K562 (cell line): ENCODE results near the gene LIN7A. TPM values are rescaled to one million over a fixed set of nuclear protein-coding genes. Genes with fewer than 3 reads are reported as not detected.

ENCODE experiments used
- ATAC-seq: fragments of 200-7000 bp; cut with Tn5 transposase; 3 replicates; pipeline ENCODE4 v1.9.1; 2020; ENCODE audit warnings: moderate library complexity
- BruUV-seq: library from RNA; stranded (reverse); fragments of 400-500 nt; replicated peaks from 2 replicates; lab custom pipeline; 2021; lab: Mats Ljungman, UMichigan
- CTCF ChIA-PET: fragments of 300-600 bp; formaldehyde crosslinking; extraction: SDS; loops from one replicate; lab custom pipeline; 2021; ENCODE audit warnings: low intra/inter-chr PET ratio; lab: Yijun Ruan, JAX
- POLR2A ChIA-PET: fragments of 300-600, 350-650 bp; sonication (Branson Sonifier 250); formaldehyde crosslinking; extraction: SDS; loops from one replicate; lab custom pipeline; 2021; ENCODE audit warnings: antibody characterized with exemption, inconsistent platforms; lab: Yijun Ruan, JAX
- DNase-seq, 4 experiments: peaks; one replicate each; pipeline versions ENCODE4 v3.0.0 to v3.0.0-alpha.2; 2011 to 2018; ENCODE audit warnings: low spot score in 3 of 4, mixed read lengths in 3 of 4; ENCODE audit errors: extremely low read depth in 1 of 4
- FAIRE-seq: peaks from 2 replicates; lab custom pipeline; 2011; peaks lifted over from hg19 to GRCh38; lab: Jason Lieb, UNC
- H2AFZ ChIP-seq: 2 replicates; pipeline ENCODE4 v1.6.0; 2011; ENCODE audit warnings: low read depth, low read length, control low read depth, inconsistent platforms
- H3K27ac ChIP-seq: fragments of 200-600 bp; 3 replicates; pipeline ENCODE4 v1.8.0; 2011; ENCODE audit warnings: low read depth, mild to moderate bottlenecking, control low read depth, inconsistent platforms, low read length, moderate library complexity, mixed read lengths; ENCODE audit errors: extremely low read depth
- H3K27me3 ChIP-seq, 2 experiments: fragments of 300-600 bp in 1 of 2; 2 replicates in 1 of 2; 3 replicates in 1 of 2; pipeline versions ENCODE4 v1.6.0 to v1.8.0; 2011; ENCODE audit warnings: inconsistent platforms in 2 of 2, low read length in 2 of 2, mild to moderate bottlenecking in 1 of 2, mixed read lengths in 1 of 2, moderate library complexity in 1 of 2; ENCODE audit not compliant: control insufficient read depth in 2 of 2, insufficient read depth in 2 of 2
- H3K36me3 ChIP-seq: fragments of 300-600 bp; 3 replicates; pipeline ENCODE4 v1.8.0; 2011; ENCODE audit warnings: mild to moderate bottlenecking, low read length, inconsistent platforms; ENCODE audit not compliant: control insufficient read depth, insufficient read depth
- H3K4me1 ChIP-seq, 2 experiments: fragments of 200-600 bp in 1 of 2; replicated peaks in 1 of 2; 2 replicates in 1 of 2; 3 replicates in 1 of 2; pipeline versions ENCODE4 v1.5.1 to v1.8.0; 2011; ENCODE audit warnings: inconsistent platforms in 2 of 2, low read length in 2 of 2, mild to moderate bottlenecking in 1 of 2, mixed read lengths in 1 of 2, moderate library complexity in 1 of 2; ENCODE audit not compliant: control insufficient read depth in 2 of 2, insufficient read depth in 2 of 2
- H3K4me2 ChIP-seq: 2 replicates; pipeline ENCODE4 v1.6.1; 2011; ENCODE audit warnings: low read length, control low read depth, inconsistent platforms, mixed read lengths; ENCODE audit not compliant: insufficient read depth
- H3K4me3 ChIP-seq: fragments of 200-600 bp; sonication (generic), shearing (Covaris generic); 2 replicates; pipeline ENCODE4 v1.5.1; 2016; ENCODE audit warnings: control low read depth, inconsistent platforms
- H3K79me2 ChIP-seq: fragments of 200-600 bp; 3 replicates; pipeline ENCODE4 v1.8.0; 2011; ENCODE audit warnings: low read length, inconsistent platforms; ENCODE audit not compliant: control insufficient read depth, insufficient read depth
- H3K9ac ChIP-seq, 2 experiments: 2 replicates each; pipeline versions ENCODE4 v1.6.0 to v1.6.1; 2011; ENCODE audit warnings: low read depth in 2 of 2, low read length in 2 of 2, control low read depth in 1 of 2, inconsistent platforms in 1 of 2, mild to moderate bottlenecking in 1 of 2, mixed read lengths in 1 of 2; ENCODE audit not compliant: insufficient read depth in 1 of 2
- H3K9me1 ChIP-seq: one replicate; pipeline ENCODE4 v1.6.0; 2011; ENCODE audit warnings: inconsistent platforms, mild to moderate bottlenecking, low read length, moderate library complexity; ENCODE audit not compliant: control insufficient read depth, insufficient read depth
- H3K9me3 ChIP-seq: replicated peaks from 2 replicates; pipeline ENCODE4 v1.5.1; 2011; ENCODE audit warnings: low read depth, low read length, inconsistent platforms; ENCODE audit not compliant: control insufficient read depth, insufficient read depth
- H4K20me1 ChIP-seq: replicated peaks from 2 replicates; pipeline ENCODE4 v1.6.1; 2011; ENCODE audit warnings: low read length, inconsistent platforms, mixed read lengths; ENCODE audit not compliant: control insufficient read depth, insufficient read depth
- ETV5 ChIP-seq: sonication (generic); formaldehyde crosslinking; IDR thresholded peaks from 2 replicates; pipeline ENCODE4 v1.4.0; 2020; ENCODE audit warnings: low read depth, mild to moderate bottlenecking, missing genetic modification reagents
- GTF2B ChIP-seq: IDR thresholded peaks from 2 replicates; pipeline ENCODE4 v1.6.1; 2011; ENCODE audit not compliant: insufficient read length; ENCODE audit errors: extremely low read depth
- MTA1 ChIP-seq: fragments of 450-650 bp; IDR thresholded peaks from 2 replicates; pipeline ENCODE4 v1.6.1; 2017; ENCODE audit warnings: borderline replicate concordance
- NCOA4 ChIP-seq: fragments of 450-650 bp; IDR thresholded peaks from 2 replicates; pipeline ENCODE4 v1.6.1; 2018; ENCODE audit warnings: mild to moderate bottlenecking; ENCODE audit not compliant: partially characterized antibody
- PTBP1 ChIP-seq: fragments of 200-400 bp; formaldehyde crosslinking; IDR thresholded peaks from 2 replicates; pipeline ENCODE4 v1.6.1; 2017; ENCODE audit warnings: low read depth, low read length
- ZNF121 ChIP-seq: sonication (generic); formaldehyde crosslinking; conservative IDR thresholded peaks from 2 replicates; pipeline ENCODE4 v1.8.0; 2022; ENCODE audit warnings: missing genetic modification reagents
- ZNF695 ChIP-seq: fragments of 450-650 bp; formaldehyde crosslinking; IDR thresholded peaks from 2 replicates; pipeline ENCODE4 v1.4.0; 2020; ENCODE audit warnings: mild to moderate bottlenecking, moderate library complexity
- WGBS: fragments of 100-300 bp; shearing (Covaris generic); methylation state at CpG from one replicate; pipeline ENCODE4 v1.1.6; 2016; ENCODE audit warnings: low coverage, mixed read lengths; ENCODE audit not compliant: insufficient coverage; ENCODE audit errors: missing lambda C conversion rate; 5-methylcytosine and 5-hydroxymethylcytosine counted together
- in situ Hi-C: fragments of 300-500 bp; cut with MboI; formaldehyde crosslinking; loops from 4 replicates; pipeline ENCODE4 v1.15.0; 2018; ENCODE audit warnings: inconsistent platforms, mixed read lengths
- intact Hi-C: fragments of 100-400 bp; cut with micrococcal nuclease; formaldehyde crosslinking; loops from 2 replicates; pipeline ENCODE4 v1.14.2; 2022
- polyA plus RNA-seq, 8 experiments: library from polyadenylated mRNA; depleted of rRNA in 4 of 8; stranded (reverse) in 5 of 8; unstranded in 3 of 8; fragments of >200 nt; fragmentation: Nextera tagmentation in 2 of 8; fragmentation: Illumina TruSeq in 1 of 8; extraction: Ambion mirVana in 2 of 8; extraction: Trizol in 1 of 8; gene quantifications; 2 replicates each; pipeline versions ENCODE4 v1.2.1 to v1.2.3, GENCODE V29; 2011 to 2014; ENCODE audit warnings: inconsistent platforms in 1 of 8, missing spikeins in 1 of 8
- total RNA-seq, 7 experiments: library from RNA; depleted of rRNA in 6 of 7; stranded (reverse); fragments of >200 nt in 6 of 7; fragmentation: Illumina TruSeq in 2 of 7; extraction: Trizol in 2 of 7; gene quantifications; 2 replicates each; pipeline versions ENCODE4 v1.2.1 to v1.2.3, GENCODE V29; 2011 to 2021; ENCODE audit warnings: low replicate concordance in 1 of 7

The LIN7A gene
- total and polyA plus RNA-seq, 9 of the 15 experiments (the other 6 are each of a cell fraction or from before 2014, with no cell fraction given), result not detected

DNA sequence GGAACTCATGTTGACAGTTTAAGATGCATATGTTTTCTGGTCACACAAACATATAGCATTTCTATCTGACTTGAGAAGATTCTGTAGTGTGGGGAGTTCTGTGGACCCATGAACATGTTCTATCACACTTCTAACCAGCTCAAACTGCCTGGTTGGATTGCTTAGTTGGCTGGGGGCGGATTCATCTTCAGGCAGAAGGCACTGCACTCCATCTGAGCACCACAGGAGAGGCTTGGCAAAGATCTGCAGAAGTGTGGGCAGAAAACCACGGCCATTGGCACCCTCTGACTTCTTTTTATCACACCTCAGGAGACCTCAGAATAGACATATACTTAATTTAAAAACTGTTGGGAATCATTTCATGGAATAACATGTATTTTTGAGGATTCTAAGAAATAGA, 68.5 kb downstream of the LIN7A start:
- no peaks in the 10 kb centered on the region for H3K9me3 ChIP-seq
- CTCF ChIA-PET, result no interaction called here
- H3K9me1 ChIP-seq, result no peaks in the 10 kb centered on the region
- 0% methylated on average over 2 of the region's 2 CpGs for WGBS
- no peaks in the 10 kb centered on the region for H3K36me3 ChIP-seq
- H3K4me3 ChIP-seq, result no peak overlapping the region
- no peak overlapping the region for H3K27ac ChIP-seq
- ATAC-seq (no peak), DNase-seq (no peak), FAIRE-seq (no peak)
- H3K9ac ChIP-seq, result no peak overlapping the region
- intact Hi-C loops (no loop called here), in situ Hi-C loops (no loop called here)
- no peaks in the 10 kb centered on the region for H4K20me1 ChIP-seq
- H3K4me2 ChIP-seq, result no peak overlapping the region
- no peaks in the 10 kb centered on the region for H3K4me1 ChIP-seq
- H3K27me3 ChIP-seq, result no peaks in the 10 kb centered on the region
- POLR2A ChIA-PET, result no interaction called here
- BruUV-seq, result no TSS peak
- no peak overlapping the region for H2AFZ ChIP-seq
- TF ChIP-seq GTF2B, result no peak
- no peak for TF ChIP-seq MTA1
- TF ChIP-seq PTBP1, result no peak
- TF ChIP-seq ETV5 (CRISPR knock-in tag), result no peak
- no peak for TF ChIP-seq ZNF121 (CRISPR knock-in tag)
- no peak for TF ChIP-seq ZNF695 (CRISPR knock-in tag)
- no peak for TF ChIP-seq NCOA4
- H3K79me2 ChIP-seq, result no peaks in the 10 kb centered on the region
